ENCODE measurements around the gene ALKBH8. TPM values are rescaled to one million over a fixed set of nuclear protein-coding genes. Genes with fewer than 3 reads are reported as not detected.

The ALKBH8 gene, protein sequence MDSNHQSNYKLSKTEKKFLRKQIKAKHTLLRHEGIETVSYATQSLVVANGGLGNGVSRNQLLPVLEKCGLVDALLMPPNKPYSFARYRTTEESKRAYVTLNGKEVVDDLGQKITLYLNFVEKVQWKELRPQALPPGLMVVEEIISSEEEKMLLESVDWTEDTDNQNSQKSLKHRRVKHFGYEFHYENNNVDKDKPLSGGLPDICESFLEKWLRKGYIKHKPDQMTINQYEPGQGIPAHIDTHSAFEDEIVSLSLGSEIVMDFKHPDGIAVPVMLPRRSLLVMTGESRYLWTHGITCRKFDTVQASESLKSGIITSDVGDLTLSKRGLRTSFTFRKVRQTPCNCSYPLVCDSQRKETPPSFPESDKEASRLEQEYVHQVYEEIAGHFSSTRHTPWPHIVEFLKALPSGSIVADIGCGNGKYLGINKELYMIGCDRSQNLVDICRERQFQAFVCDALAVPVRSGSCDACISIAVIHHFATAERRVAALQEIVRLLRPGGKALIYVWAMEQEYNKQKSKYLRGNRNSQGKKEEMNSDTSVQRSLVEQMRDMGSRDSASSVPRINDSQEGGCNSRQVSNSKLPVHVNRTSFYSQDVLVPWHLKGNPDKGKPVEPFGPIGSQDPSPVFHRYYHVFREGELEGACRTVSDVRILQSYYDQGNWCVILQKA
- 9.5 TPM for total RNA-seq

DNA sequence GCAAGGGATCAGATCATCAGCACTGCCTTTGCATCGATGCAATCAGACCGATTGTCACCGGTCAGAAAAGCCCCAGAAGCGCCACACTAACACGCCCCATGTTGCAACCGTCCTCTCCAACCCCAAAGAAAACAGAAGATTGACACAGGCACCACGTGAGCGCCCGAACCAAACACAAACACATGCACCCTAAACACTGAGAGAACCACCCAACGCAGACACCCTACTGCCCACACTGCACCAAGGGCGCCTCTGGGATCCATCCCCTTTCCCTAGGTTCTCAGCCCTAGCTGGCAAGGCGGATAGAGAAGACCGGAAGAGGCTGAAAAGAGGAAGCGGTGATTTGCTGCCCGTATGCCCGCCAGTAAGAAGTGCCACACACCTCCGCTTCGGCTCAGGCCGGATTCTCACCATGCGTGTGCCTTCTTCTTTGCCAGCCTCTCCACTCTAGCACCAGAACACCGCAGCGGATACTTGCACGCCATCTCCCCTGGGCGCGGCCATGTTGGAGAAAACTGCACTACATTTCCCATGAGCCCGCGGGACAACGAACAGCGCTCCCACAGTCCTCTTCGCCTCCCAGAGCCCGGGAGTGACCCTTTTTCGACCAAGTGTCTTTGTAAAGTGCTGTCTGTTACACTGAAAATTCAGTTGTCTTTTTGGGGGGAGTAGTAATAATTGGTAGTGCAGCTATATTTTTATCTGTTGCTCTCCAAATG, at the start of gene ALKBH8:
Gene ALKBH8, minus strand, starts transcription at position 517 of the 719 bp plus-strand sequence. CDS start 4,842 bp downstream, outside the sequence.

GRCh38 chr11:107590460-107591377, 25.2 kb upstream of the ALKBH8 start, which contains the start of gene ELMOD1:
Gene ELMOD1, plus strand, starts transcription at chr11:107591147. Its CDS starts 27,043 bp downstream, at chr11:107618190.

DNA sequence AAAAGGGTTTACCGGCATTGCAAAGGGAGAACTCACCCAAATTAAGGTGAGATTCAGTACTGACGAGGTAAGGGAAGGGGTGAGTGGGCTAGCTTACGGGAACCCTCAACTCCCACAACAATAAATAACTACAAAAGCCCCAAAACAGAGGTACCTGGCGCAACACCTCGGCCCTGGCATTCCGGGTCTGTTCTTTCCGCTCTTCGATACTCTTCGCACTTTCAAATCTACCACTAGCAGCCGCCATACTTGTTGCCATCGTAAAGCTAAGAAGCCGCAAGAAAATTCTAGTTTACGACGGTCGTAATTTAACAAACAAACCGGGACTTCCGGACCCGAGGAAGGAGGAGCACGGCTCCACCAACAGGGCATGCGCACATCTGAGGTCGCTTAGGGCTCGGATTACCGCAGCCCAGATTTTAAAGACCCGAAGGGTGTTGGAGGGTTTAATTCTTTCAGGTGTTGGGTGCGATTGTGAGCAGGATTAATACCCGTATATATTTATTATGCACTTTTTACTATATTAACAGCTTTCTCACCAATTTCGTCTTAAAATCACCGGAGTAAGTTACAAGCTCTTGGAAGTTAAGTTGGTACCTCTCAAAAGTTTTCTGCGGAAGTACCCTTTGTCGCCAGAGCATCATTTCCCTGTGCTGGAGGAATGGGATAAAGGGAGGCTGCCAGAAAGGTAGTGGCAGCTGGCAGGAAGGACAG, 107.8 kb downstream of the ALKBH8 start, which contains the start of gene CWF19L2:
Gene CWF19L2, minus strand, starts transcription at position 268 of the 714 bp plus-strand sequence. Its CDS starts 9 bp downstream, at position 259.

Other genes starting within 250 kb of the ALKBH8 start
- 19.9 TPM for gene CWF19L2, start 107.9 kb downstream of the ALKBH8 start, total RNA-seq
- gene ELMOD1, start 25.4 kb upstream of the ALKBH8 start, total RNA-seq: 1.1 TPM
- gene SLN, start 146.3 kb upstream of the ALKBH8 start, total RNA-seq: 441 TPM